H1 (cell line): ENCODE results near the gene WDR33. TPM values are rescaled to one million over a fixed set of nuclear protein-coding genes. Genes with fewer than 3 reads are reported as not detected.

Experiments
- FOSL1 ChIP-seq: IDR thresholded peaks from 2 replicates; pipeline ENCODE4 v1.6.1; 2011; ENCODE audit warnings: mild to moderate bottlenecking, low read depth, low read length, moderate library complexity; ENCODE audit not compliant: insufficient read depth
- TAF7 ChIP-seq: optimal IDR thresholded peaks from 2 replicates; pipeline ENCODE3; 2011; ENCODE audit warnings: low read depth, mild to moderate bottlenecking, inconsistent platforms, low read length, moderate library complexity, borderline replicate concordance
- polyA plus RNA-seq, 7 experiments: library from polyadenylated mRNA; depleted of rRNA in 3 of 7; stranded (reverse) in 5 of 7; unstranded in 2 of 7; fragments of >200 nt in 5 of 7; fragments of 200-250 nt in 2 of 7; gene quantifications; 1 replicate in 5 of 7; 2 replicates in 1 of 7; 4 replicates in 1 of 7; pipeline versions ENCODE4 v1.2.1 to v1.2.3, GENCODE V29; 2011 to 2013; ENCODE audit warnings: missing spikeins in 2 of 7, mixed read lengths in 2 of 7
- total RNA-seq: library from RNA; stranded (reverse); fragmentation: NEBNext Ultra II Directional; extraction: Animal tissue kit (Norgen Biotek cat#: 25700); gene quantifications from 2 replicates; pipeline ENCODE4 v1.2.1, GENCODE V29; 2021

The WDR33 gene
- total and polyA plus RNA-seq, 2 of the 8 experiments (the other 6 are each of a cell fraction or from before 2014, with no cell fraction given), result 18.1 to 82.7 TPM

DNA sequence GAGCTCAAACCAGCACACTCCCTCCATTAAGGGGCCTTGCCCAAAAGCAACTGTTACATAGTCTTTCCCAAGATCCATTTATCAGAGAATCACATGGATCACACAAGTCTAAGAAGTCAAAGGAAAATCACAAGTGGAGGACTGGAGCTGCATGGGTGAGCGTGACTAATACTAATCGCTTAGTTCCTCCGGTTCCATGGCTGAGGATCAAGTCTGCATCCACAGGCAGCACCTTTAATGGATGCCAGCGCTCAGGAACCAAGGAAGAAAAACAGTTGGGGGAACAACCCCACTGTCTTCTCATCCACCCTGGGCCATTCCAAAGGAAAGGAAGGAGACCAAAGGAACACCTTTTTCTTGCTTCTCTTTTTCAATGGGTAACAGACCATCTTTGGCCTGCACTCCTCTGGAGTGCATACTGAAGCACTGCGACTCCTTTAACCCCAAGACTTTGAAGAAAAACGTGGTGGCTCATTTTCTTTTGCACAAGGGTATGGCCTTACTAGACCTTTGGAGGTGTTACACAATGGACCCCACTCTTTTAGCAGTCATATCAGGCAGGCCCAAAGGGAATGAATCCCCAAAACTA is 9.2 kb upstream of the WDR33 start (continued):
- TF ChIP-seq FOSL1 (no peak), TAF7 (no peak)
